GM23248 (cell line): ENCODE data around the gene SIPA1. TPM values are rescaled to one million over a fixed set of nuclear protein-coding genes. Genes with fewer than 3 reads are reported as not detected.

Source experiments
- DNase-seq: peaks from one replicate; pipeline ENCODE4 v3.0.0-alpha.2; 2015
- H2AFZ ChIP-seq: fragments of 200-600 bp; sonication (generic); 2 replicates; pipeline ENCODE4 v1.6.1; 2016; ENCODE audit warnings: antibody characterized with exemption
- H3F3A ChIP-seq: fragments of 200-600 bp; sonication (generic); 2 replicates; pipeline ENCODE4 v1.6.1; 2016; ENCODE audit warnings: mild to moderate bottlenecking, antibody characterized with exemption, mixed run types; ENCODE audit not compliant: insufficient read depth
- H3K27ac ChIP-seq: fragments of 200-600 bp; sonication (generic); 2 replicates; pipeline ENCODE4 v1.5.1; 2016; ENCODE audit warnings: mild to moderate bottlenecking
- H3K27me3 ChIP-seq: fragments of 200-600 bp; sonication (generic); replicated peaks from 2 replicates; pipeline ENCODE4 v1.6.1; 2016; ENCODE audit warnings: mild to moderate bottlenecking; ENCODE audit not compliant: insufficient read depth
- H3K36me3 ChIP-seq: fragments of 200-600 bp; sonication (generic); 2 replicates; pipeline ENCODE4 v1.6.1; 2016; ENCODE audit warnings: low read depth, mild to moderate bottlenecking
- H3K4me1 ChIP-seq: fragments of 200-600 bp; sonication (generic); 2 replicates; pipeline ENCODE4 v1.6.1; 2016; ENCODE audit warnings: mild to moderate bottlenecking; ENCODE audit not compliant: insufficient read depth
- H3K4me2 ChIP-seq: fragments of 200-600 bp; sonication (generic); one replicate; pipeline ENCODE4 v1.6.1; 2016; ENCODE audit warnings: mild to moderate bottlenecking; ENCODE audit not compliant: unreplicated experiment
- H3K4me3 ChIP-seq: fragments of 200-600 bp; sonication (generic); 2 replicates; pipeline ENCODE4 v1.5.1; 2016; ENCODE audit warnings: mild to moderate bottlenecking
- H3K79me2 ChIP-seq: fragments of 200-600 bp; sonication (generic); 2 replicates; pipeline ENCODE4 v1.6.1; 2016; ENCODE audit warnings: mild to moderate bottlenecking; ENCODE audit not compliant: insufficient read depth
- H3K9ac ChIP-seq: fragments of 200-600 bp; sonication (generic); 2 replicates; pipeline ENCODE4 v1.6.1; 2016; ENCODE audit warnings: mild to moderate bottlenecking
- H3K9me2 ChIP-seq: fragments of 200-600 bp; sonication (generic); 2 replicates; pipeline ENCODE4 v1.6.1; 2016; ENCODE audit warnings: mixed run types, mild to moderate bottlenecking, moderate library complexity; ENCODE audit not compliant: insufficient read depth
- H3K9me3 ChIP-seq: fragments of 200-600 bp; sonication (generic); one replicate; pipeline ENCODE4 v1.6.1; 2017; ENCODE audit warnings: low read depth
- H4K20me1 ChIP-seq: fragments of 200-600 bp; sonication (generic); 2 replicates; pipeline ENCODE4 v1.6.0; 2016; ENCODE audit not compliant: insufficient read depth
- EZH2 ChIP-seq: fragments of 200-600 bp; sonication (generic); IDR thresholded peaks from 2 replicates; pipeline ENCODE4 v1.6.1; 2018; ENCODE audit warnings: antibody characterized with exemption, mild to moderate bottlenecking; ENCODE audit not compliant: insufficient read depth, poor library complexity, severe bottlenecking
- EZH2phosphoT487 ChIP-seq: fragments of 200-600 bp; sonication (generic); IDR thresholded peaks from 2 replicates; pipeline ENCODE4 v1.6.1; 2018; ENCODE audit warnings: antibody characterized with exemption, moderate library complexity, mild to moderate bottlenecking, low read depth; ENCODE audit not compliant: insufficient read depth
- WGBS, 2 experiments: methylation state at CpG; one replicate each; pipeline ENCODE4 v1.1.6; 2015 to 2017; ENCODE audit warnings: low lambda C conversion rate in 2 of 2, low coverage in 1 of 2; ENCODE audit errors: missing lambda C conversion rate in 2 of 2; 5-methylcytosine and 5-hydroxymethylcytosine counted together
- in situ Hi-C: fragments of 300-500 bp; cut with MboI; formaldehyde crosslinking; loops from 2 replicates; pipeline ENCODE4 v1.15.0; 2020
- polyA plus RNA-seq: library from polyadenylated mRNA; unstranded; fragments of >200 nt; fragmentation: Nextera tagmentation; extraction: Ambion mirVana; gene quantifications from 2 replicates; pipeline ENCODE4 v1.2.1, GENCODE V29; 2016
- total RNA-seq: library from RNA; depleted of rRNA; stranded (reverse); fragments of >200 nt; shearing (Covaris generic); gene quantifications from 2 replicates; pipeline ENCODE4 v1.2.3, GENCODE V29; 2014

SIPA1 gene
- total and polyA plus RNA-seq, 2 experiments from 2014 or later: 13.0 to 15.9 TPM

DNA sequence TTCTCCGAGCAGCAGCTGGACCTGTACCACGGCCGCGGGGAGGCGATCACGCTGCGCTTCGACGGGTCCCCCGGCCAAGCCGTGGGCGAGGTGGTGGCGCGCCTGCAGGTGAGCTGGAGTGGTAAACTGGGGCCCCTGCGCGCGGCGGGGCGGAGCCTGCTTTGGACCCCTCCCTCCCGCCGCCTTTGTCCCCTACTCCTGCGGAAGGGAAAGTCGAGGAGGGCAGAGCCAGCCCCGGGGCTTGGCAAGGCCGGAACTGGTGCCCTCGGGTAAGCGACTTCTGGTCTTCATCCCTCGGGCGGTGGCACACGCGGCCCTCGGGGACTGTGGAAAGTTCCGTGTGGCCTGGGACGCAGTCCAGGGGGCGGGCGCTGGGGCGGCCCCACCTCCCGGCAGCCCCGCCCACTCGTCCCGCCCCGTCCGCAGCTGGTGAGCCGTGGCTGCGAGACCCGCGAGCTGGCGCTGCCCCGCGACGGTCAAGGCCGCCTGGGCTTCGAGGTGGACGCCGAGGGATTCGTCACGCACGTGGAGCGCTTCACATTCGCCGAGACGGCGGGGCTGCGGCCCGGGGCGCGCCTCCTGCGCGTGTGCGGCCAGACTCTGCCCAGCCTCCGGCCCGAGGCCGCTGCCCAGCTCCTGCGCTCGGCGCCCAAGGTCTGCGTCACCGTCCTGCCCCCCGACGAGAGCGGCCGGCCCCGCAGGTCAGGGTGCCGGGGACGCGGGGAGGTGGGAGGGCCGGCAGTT lies 9.2 kb downstream of the SIPA1 start:
- DNase-seq: peak; percentile 57
- H3K4me3 ChIP-seq: peak overlapping the region; percentile 44
- H3K9me2 ChIP-seq: no peaks in the 10 kb centered on the region
- no peak for TF ChIP-seq EZH2phosphoT487
- no peak for TF ChIP-seq EZH2
- H3K4me1 ChIP-seq: no peaks in the 10 kb centered on the region
- peak overlapping the region; percentile 58; the same call in 1 of the 2 replicates for H2AFZ ChIP-seq
- H3K36me3 ChIP-seq: no peaks in the 10 kb centered on the region
- no peaks in the 10 kb centered on the region for H3K27me3 ChIP-seq
- no peaks in the 10 kb centered on the region for H3K9me3 ChIP-seq
- WGBS, 2 experiments: 25 to 32% methylated on average over 55 to 87 of the region's 87 CpGs
- no peak overlapping the region for H3K9ac ChIP-seq
- in situ Hi-C loops: no loop called here
- H4K20me1 ChIP-seq: no peaks in the 10 kb centered on the region
- H3F3A ChIP-seq: peaks cover 10% of the 10 kb centered on the region
- H3K79me2 ChIP-seq: no peaks in the 10 kb centered on the region
- no peak overlapping the region for H3K27ac ChIP-seq
- peak overlapping the region; percentile 39 for H3K4me2 ChIP-seq

DNA sequence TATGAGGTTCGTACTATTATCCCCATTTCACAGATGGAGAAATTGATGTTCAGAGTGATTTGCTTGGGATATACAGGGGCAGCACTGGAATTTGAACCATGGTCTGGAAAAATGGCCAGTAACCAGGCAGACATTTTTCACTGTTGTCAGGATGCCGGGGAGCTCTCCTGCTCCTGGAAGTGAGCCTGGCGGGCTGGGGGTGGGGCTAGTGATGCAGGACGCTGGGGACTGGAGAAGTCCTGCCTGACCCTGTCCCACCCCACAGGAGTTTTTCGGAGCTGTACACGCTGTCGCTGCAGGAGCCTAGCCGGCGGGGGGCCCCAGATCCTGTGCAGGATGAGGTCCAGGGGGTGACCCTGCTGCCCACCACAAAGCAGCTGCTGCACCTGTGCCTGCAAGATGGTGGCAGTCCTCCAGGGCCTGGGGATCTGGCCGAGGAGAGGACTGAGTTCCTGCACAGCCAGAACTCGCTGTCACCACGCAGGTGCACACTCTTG lies 11.1 kb downstream of the SIPA1 start:
- 85 to 90% methylated on average over 12 of the region's 12 CpGs for WGBS, 2 experiments
- DNase-seq: no peak
- H3F3A ChIP-seq: peaks cover 23% of the 10 kb centered on the region
- H3K9ac ChIP-seq: no peak overlapping the region
- H3K9me2 ChIP-seq: no peaks in the 10 kb centered on the region
- no peak overlapping the region for H3K4me2 ChIP-seq
- H3K36me3 ChIP-seq: peaks cover 5% of the 10 kb centered on the region; the same call in 1 of the 2 replicates
- H3K4me3 ChIP-seq: no peak overlapping the region
- H3K9me3 ChIP-seq: no peaks in the 10 kb centered on the region
- no peak overlapping the region for H3K27ac ChIP-seq
- no peak for TF ChIP-seq EZH2
- no peak for TF ChIP-seq EZH2phosphoT487
- no peaks in the 10 kb centered on the region; the same call in 1 of the 2 replicates for H3K79me2 ChIP-seq
- in situ Hi-C loops: no loop called here
- H2AFZ ChIP-seq: no peak overlapping the region
- H3K27me3 ChIP-seq: no peaks in the 10 kb centered on the region
- no peaks in the 10 kb centered on the region for H4K20me1 ChIP-seq
- H3K4me1 ChIP-seq: peaks cover 10% of the 10 kb centered on the region

DNA sequence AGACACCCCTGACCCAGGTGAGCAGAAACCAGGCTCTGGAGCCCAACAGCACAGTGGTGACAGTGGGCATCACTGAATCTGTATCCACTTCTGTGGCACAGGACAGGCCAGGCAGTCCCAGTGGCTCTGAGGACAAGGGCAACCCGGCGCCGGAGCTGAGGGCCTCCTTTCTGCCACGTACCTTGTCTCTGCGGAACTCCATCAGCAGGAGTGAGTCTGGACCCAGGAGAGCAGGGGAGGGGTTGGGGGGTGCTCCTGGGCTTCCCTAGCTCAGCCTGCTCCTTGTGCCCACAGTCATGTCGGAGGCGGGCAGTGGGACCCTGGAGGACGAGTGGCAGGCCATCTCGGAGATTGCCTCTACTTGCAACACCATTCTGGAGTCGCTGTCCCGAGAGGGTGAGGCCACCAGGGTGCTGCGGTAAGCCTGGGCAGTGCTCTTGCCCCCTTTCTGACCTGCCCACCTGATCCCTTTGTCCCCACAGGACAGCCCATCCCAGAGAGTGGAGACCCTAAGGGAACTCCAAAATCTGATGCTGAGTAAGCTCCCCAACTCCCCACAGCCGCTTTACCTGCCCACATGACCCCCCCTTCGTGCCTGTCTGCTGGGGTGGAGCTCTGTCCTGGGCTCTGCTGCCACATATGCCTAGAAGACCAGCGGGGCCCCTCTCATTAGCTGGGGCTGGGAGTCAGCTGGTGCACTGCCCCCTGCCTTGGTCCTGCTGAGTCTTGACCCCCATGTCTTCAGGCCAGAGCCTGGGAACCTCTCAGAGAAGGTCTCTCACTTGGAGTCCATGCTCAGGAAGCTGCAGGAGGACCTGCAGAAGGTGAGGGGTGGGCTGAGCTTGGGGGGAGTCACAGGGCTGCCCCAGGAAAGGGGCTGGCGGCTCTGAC lies 12.0 kb downstream of the SIPA1 start:
- Histone ChIP-seq H2AFZ (no peak overlapping the region), H3K27me3 (no peaks in the 10 kb centered on the region), H3K27ac (no peak overlapping the region), H3K4me2 (no peak overlapping the region), H3K9me3 (no peaks in the 10 kb centered on the region), H4K20me1 (no peaks in the 10 kb centered on the region), H3K4me1 (peaks cover 10% of the 10 kb centered on the region), H3K9me2 (no peaks in the 10 kb centered on the region), H3K4me3 (no peak overlapping the region), H3K79me2 (no peaks in the 10 kb centered on the region; the same call in 1 of the 2 replicates), H3K36me3 (peaks cover 5% of the 10 kb centered on the region; the same call in 1 of the 2 replicates), H3K9ac (no peak overlapping the region), H3F3A (peaks cover 28% of the 10 kb centered on the region)
- 92 to 96% methylated on average over 16 of the region's 16 CpGs for WGBS, 2 experiments
- in situ Hi-C loops: no loop called here
- no peak for DNase-seq
- TF ChIP-seq EZH2 (no peak), EZH2phosphoT487 (no peak)

DNA sequence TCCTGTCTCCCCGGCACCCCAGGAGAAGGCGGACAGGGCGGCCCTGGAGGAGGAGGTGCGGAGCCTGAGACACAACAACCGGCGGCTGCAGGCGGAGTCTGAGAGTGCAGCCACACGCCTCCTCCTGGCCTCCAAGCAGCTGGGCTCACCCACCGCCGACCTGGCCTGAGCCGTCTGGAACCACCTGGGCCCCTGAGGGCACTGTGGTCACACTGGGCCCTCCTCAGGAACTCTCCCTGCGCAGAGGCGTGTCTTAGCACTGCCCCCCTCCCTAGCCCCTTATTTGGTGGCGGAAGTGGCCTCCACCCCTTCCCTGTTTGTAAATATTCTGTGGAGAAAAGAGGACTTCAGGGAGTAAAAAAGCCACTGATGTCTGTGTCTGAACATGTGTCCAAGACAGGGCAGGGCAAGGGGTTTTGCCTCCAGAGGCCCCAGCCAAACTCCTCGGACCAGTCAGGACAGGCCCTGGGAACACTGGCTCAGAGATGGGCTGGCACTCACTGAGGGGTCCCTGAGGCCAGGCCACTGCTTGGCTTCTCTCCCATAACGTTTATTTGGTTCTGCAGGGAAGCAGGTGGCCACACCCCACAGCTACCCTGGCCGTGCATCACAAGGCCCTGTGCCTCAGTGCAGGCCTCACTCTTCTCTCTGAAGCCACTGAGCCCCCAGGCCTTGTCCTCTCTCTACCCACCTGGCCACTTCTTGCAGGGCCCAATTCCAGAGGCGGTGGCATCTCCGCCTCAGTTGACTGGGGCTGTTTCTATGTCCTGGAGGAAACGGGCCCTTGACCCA lies 12.8 kb downstream of the SIPA1 start:
- in situ Hi-C loops: no loop called here

More for the DNA sequence above, 12.8 kb downstream of the SIPA1 start:
- no peak overlapping the region for H3K27ac ChIP-seq
- no peaks in the 10 kb centered on the region for H3K9me3 ChIP-seq
- H3K9me2 ChIP-seq: no peaks in the 10 kb centered on the region
- H2AFZ ChIP-seq: no peak overlapping the region
- TF ChIP-seq EZH2: no peak
- TF ChIP-seq EZH2phosphoT487: no peak
- no peak for DNase-seq
- H3K27me3 ChIP-seq: no peaks in the 10 kb centered on the region
- no peaks in the 10 kb centered on the region for H4K20me1 ChIP-seq
- 77 to 78% methylated on average over 19 to 20 of the region's 20 CpGs for WGBS, 2 experiments
- H3K4me1 ChIP-seq: peaks cover 10% of the 10 kb centered on the region
- H3F3A ChIP-seq: peaks cover 37% of the 10 kb centered on the region
- no peak overlapping the region for H3K4me2 ChIP-seq
- H3K79me2 ChIP-seq: no peaks in the 10 kb centered on the region; the same call in 1 of the 2 replicates
- no peak overlapping the region for H3K4me3 ChIP-seq
- no peak overlapping the region for H3K9ac ChIP-seq
- H3K36me3 ChIP-seq: peaks cover 13% of the 10 kb centered on the region; the same call in 1 of the 2 replicates
